Fibroblast of lung (primary cell): ENCODE data around the gene GDI2. TPM values are rescaled to one million over a fixed set of nuclear protein-coding genes. Genes with fewer than 3 reads are reported as not detected.

Source experiments
- DNase-seq, 2 donors: peaks; one replicate each; pipeline versions ENCODE4 v3.0.0 to v3.0.0-alpha.2; 2010; ENCODE audit warnings: low read depth in 2 of 2
- H2AFZ ChIP-seq: 2 replicates; pipeline ENCODE4 v1.5.1; 2012; ENCODE audit warnings: low read length, control low read depth, inconsistent platforms
- H3K27ac ChIP-seq: 2 replicates; pipeline ENCODE4 v1.5.1; 2011; ENCODE audit warnings: low read length, control low read depth; ENCODE audit not compliant: insufficient read depth
- H3K27me3 ChIP-seq: 2 replicates; pipeline ENCODE4 v1.5.1; 2011; ENCODE audit warnings: mild to moderate bottlenecking, low read length; ENCODE audit not compliant: control insufficient read depth, insufficient read depth
- H3K36me3 ChIP-seq: 2 replicates; pipeline ENCODE4 v1.5.1; 2011; ENCODE audit warnings: low read length; ENCODE audit not compliant: control insufficient read depth, insufficient read depth
- H3K4me1 ChIP-seq: 2 replicates; pipeline ENCODE4 v1.5.1; 2011; ENCODE audit warnings: low read length; ENCODE audit not compliant: control insufficient read depth, insufficient read depth; ENCODE audit errors: extremely low read depth
- H3K4me2 ChIP-seq: 2 replicates; pipeline ENCODE4 v1.5.1; 2011; ENCODE audit warnings: low read length, control low read depth; ENCODE audit not compliant: insufficient read depth; ENCODE audit errors: extremely low read depth
- H3K4me3 ChIP-seq, 4 experiments: fragments of 200-600 bp in 1 of 4; sonication (generic) in 1 of 4; replicated peaks in 1 of 4; 2 replicates each; pipeline ENCODE4 v1.5.1; 2011 to 2016; ENCODE audit warnings: low read length in 4 of 4, low read depth in 3 of 4, mild to moderate bottlenecking in 3 of 4, control low read depth in 2 of 4, inconsistent platforms in 1 of 4, mixed read lengths in 1 of 4; ENCODE audit not compliant: insufficient read depth in 1 of 4; ENCODE audit errors: control extremely low read depth in 1 of 4
- H3K79me2 ChIP-seq: 2 replicates; pipeline ENCODE4 v1.5.1; 2012; ENCODE audit warnings: mild to moderate bottlenecking, low read length, inconsistent platforms; ENCODE audit not compliant: control insufficient read depth, insufficient read depth
- H3K9ac ChIP-seq: 2 replicates; pipeline ENCODE4 v1.5.1; 2011; ENCODE audit warnings: mild to moderate bottlenecking, low read length, control low read depth; ENCODE audit not compliant: insufficient read depth
- H3K9me3 ChIP-seq: 2 replicates; pipeline ENCODE4 v1.5.1; 2012; ENCODE audit warnings: low read depth, low read length; ENCODE audit not compliant: control insufficient read depth, insufficient read depth
- H4K20me1 ChIP-seq: 2 replicates; pipeline ENCODE4 v1.5.1; 2011; ENCODE audit warnings: low read length; ENCODE audit not compliant: control insufficient read depth, insufficient read depth; ENCODE audit errors: extremely low read depth
- CTCF ChIP-seq, 2 donors: IDR thresholded peaks in 1 of 2; conservative IDR thresholded peaks in 1 of 2; 1 replicate in 1 of 2; 2 replicates in 1 of 2; pipeline ENCODE4 v1.5.1; 2011 to 2012; ENCODE audit warnings: low read length in 2 of 2, control low read depth in 1 of 2, inconsistent platforms in 1 of 2, low read depth in 1 of 2, mild to moderate bottlenecking in 1 of 2
- EZH2 ChIP-seq: IDR thresholded peaks from 2 replicates; pipeline ENCODE4 v1.5.1; 2012; ENCODE audit warnings: low read length, control low read depth, mild to moderate bottlenecking; ENCODE audit errors: missing control alignments
- polyA plus RNA-seq, 2 donors: library from polyadenylated mRNA; depleted of rRNA in 1 of 2; stranded (reverse) in 1 of 2; unstranded in 1 of 2; fragments of >200 nt; gene quantifications; 2 replicates each; pipeline ENCODE4 v1.2.1, GENCODE V29; 2011 to 2012; ENCODE audit warnings: missing spikeins in 1 of 2
- total RNA-seq: library from RNA; depleted of rRNA; stranded (reverse); fragments of >200 nt; gene quantifications from 2 replicates; pipeline ENCODE4 v1.2.1, GENCODE V29; 2014

GDI2 gene
- total and polyA plus RNA-seq, 2 donors (not counting 1 experiment from before 2014, with no cell fraction given) = 287 to 483 TPM

GRCh38 chr10:5858811-5859210 is 45.6 kb upstream of the GDI2 start:
- peaks cover 6% of the 10 kb centered on the region for H3K4me1 ChIP-seq
- no peak overlapping the region for H3K4me3 ChIP-seq
- no peak for DNase-seq
- no peaks in the 10 kb centered on the region for H3K9me3 ChIP-seq
- H3K9ac ChIP-seq = no peak overlapping the region
- no peak overlapping the region for H3K27ac ChIP-seq
- no peaks in the 10 kb centered on the region for H3K79me2 ChIP-seq
- H2AFZ ChIP-seq = no peak overlapping the region
- no peaks in the 10 kb centered on the region for H3K36me3 ChIP-seq
- no peaks in the 10 kb centered on the region for H4K20me1 ChIP-seq
- TF ChIP-seq EZH2 (no peak), CTCF (conservative IDR thresholded peaks at IDR 0.05 in 1 of 2, IDR thresholded peaks at IDR 0.05 in 1 of 2; ENCODE audit: low read depth in 1 of 2, low read length in 2 of 2) (no peak)
- no peak overlapping the region for H3K4me2 ChIP-seq
- no peaks in the 10 kb centered on the region for H3K27me3 ChIP-seq

- H3K79me2 ChIP-seq = no peaks in the 10 kb centered on the region
- no peaks in the 10 kb centered on the region for H3K27me3 ChIP-seq
- TF ChIP-seq CTCF (conservative IDR thresholded peaks at IDR 0.05 in 1 of 2, IDR thresholded peaks at IDR 0.05 in 1 of 2; ENCODE audit: low read depth in 1 of 2, low read length in 2 of 2) (no peak), EZH2 (no peak)
- H3K9ac ChIP-seq = no peak overlapping the region
- H3K27ac ChIP-seq = no peak overlapping the region
- no peak for DNase-seq
- no peaks in the 10 kb centered on the region for H4K20me1 ChIP-seq
- no peaks in the 10 kb centered on the region for H3K36me3 ChIP-seq
- H3K4me1 ChIP-seq = peaks cover 2% of the 10 kb centered on the region
- no peak overlapping the region for H2AFZ ChIP-seq
- H3K4me3 ChIP-seq = no peak overlapping the region
- no peak overlapping the region for H3K4me2 ChIP-seq
- H3K9me3 ChIP-seq = no peaks in the 10 kb centered on the region
These were observed 43.4 kb upstream of the GDI2 start for GRCh38 chr10:5856701-5857004.

- Histone ChIP-seq H3K9ac (no peak overlapping the region), H3K79me2 (no peaks in the 10 kb centered on the region), H4K20me1 (no peaks in the 10 kb centered on the region), H3K4me3 (no peak overlapping the region), H3K4me1 (no peaks in the 10 kb centered on the region), H3K4me2 (no peak overlapping the region), H3K36me3 (no peaks in the 10 kb centered on the region), H3K27ac (no peak overlapping the region), H3K27me3 (no peaks in the 10 kb centered on the region), H2AFZ (no peak overlapping the region), H3K9me3 (no peaks in the 10 kb centered on the region)
- no peak for DNase-seq
- TF ChIP-seq CTCF (conservative IDR thresholded peaks at IDR 0.05 in 1 of 2, IDR thresholded peaks at IDR 0.05 in 1 of 2; ENCODE audit: low read depth in 1 of 2, low read length in 2 of 2) (no peak), EZH2 (no peak)
These were observed 42.9 kb upstream of the GDI2 start for GRCh38 chr10:5855979-5856700.
